Kidney (tissue), 14 donors: ENCODE data around the gene OPRL1. TPM values are rescaled to one million over a fixed set of nuclear protein-coding genes. Genes with fewer than 3 reads are reported as not detected.

ENCODE experiments used
- DNase-seq, 5 donors: peaks; one replicate each; pipeline ENCODE4 v3.0.0-alpha.2; 2013 to 2020
- FAIRE-seq: peaks from 2 replicates; lab custom pipeline; 2012; peaks lifted over from hg19 to GRCh38; lab: Jason Lieb, UNC
- H3K27ac ChIP-seq, 2 donors: one replicate each; pipeline ENCODE4 v1.7.0; 2013; ENCODE audit warnings: low read depth in 2 of 2, low read length in 2 of 2, inconsistent platforms in 1 of 2
- H3K27me3 ChIP-seq: one replicate; pipeline ENCODE4 v1.7.1; 2013; ENCODE audit warnings: low read length, inconsistent platforms; ENCODE audit not compliant: control insufficient read depth, insufficient read depth
- H3K36me3 ChIP-seq, 3 donors: one replicate each; pipeline versions ENCODE4 v1.7.0 to v1.7.1; 2013; ENCODE audit warnings: low read length in 3 of 3, control low read depth in 1 of 3, inconsistent platforms in 1 of 3; ENCODE audit not compliant: insufficient read depth in 3 of 3, control insufficient read depth in 2 of 3
- H3K4me1 ChIP-seq, 3 donors: one replicate each; pipeline versions ENCODE4 v1.7.0 to v1.7.1; 2013; ENCODE audit warnings: low read length in 3 of 3, inconsistent platforms in 1 of 3, low read depth in 1 of 3; ENCODE audit not compliant: control insufficient read depth in 2 of 3, insufficient read depth in 2 of 3
- H3K4me3 ChIP-seq, 3 donors: one replicate each; pipeline versions ENCODE4 v1.7.0 to v1.8.1; 2013; ENCODE audit warnings: low read length in 3 of 3, control low read depth in 1 of 3, inconsistent platforms in 1 of 3
- H3K9ac ChIP-seq, 3 donors: one replicate each; pipeline versions ENCODE4 v1.7.0 to v1.7.1; 2013; ENCODE audit warnings: low read length in 3 of 3, control low read depth in 1 of 3, inconsistent platforms in 1 of 3
- H3K9me3 ChIP-seq, 3 donors: one replicate each; pipeline versions ENCODE4 v1.7.0 to v1.7.1; 2013; ENCODE audit warnings: low read length in 3 of 3, control low read depth in 1 of 3, inconsistent platforms in 1 of 3; ENCODE audit not compliant: control insufficient read depth in 2 of 3, insufficient read depth in 1 of 3
- CTCF ChIP-seq: IDR thresholded peaks from 3 replicates; pipeline ENCODE4 v1.5.1; 2012; ENCODE audit warnings: mild to moderate bottlenecking, moderate library complexity, borderline replicate concordance; ENCODE audit not compliant: insufficient read depth; ENCODE audit errors: extremely low read depth
- intact Hi-C: fragments of 100-400 bp; cut with DNase I; formaldehyde crosslinking; loops from one replicate; pipeline ENCODE4 v1.11.1; 2022
- microRNA-seq: library from miRNA; unstranded; fragments of <30 nt; microRNA quantifications from one replicate; pipeline ENCODE4 v1.2.0, GENCODE V29; 2020
- polyA plus RNA-seq: library from polyadenylated mRNA; stranded (reverse); fragments of 350-450 nt; fragmentation: Illumina TruSeq; extraction: RNeasy Lipid Tissue Mini Kit (QIAGEN cat#74804); gene quantifications from one replicate; pipeline ENCODE4 v1.2.3, GENCODE V29; 2014; ENCODE audit warnings: low read depth, low replicate concordance; ENCODE audit not compliant: insufficient read depth
- total RNA-seq: library from RNA; stranded (reverse); fragmentation: NEBNext Ultra II Directional; extraction: Animal tissue kit (Norgen Biotek cat#: 25700); gene quantifications from one replicate; pipeline ENCODE4 v1.2.1, GENCODE V29; 2021
- donor health status: control.
- donor health status: control.
- donor health status: control.
- donor health status: control.
- donor health status: control.
- donor health status: DM: yes; HTN: yes; CAD: no.
- donor health status: Normal renal cell carcinoma (clear cell type).

The OPRL1 gene
- total and polyA plus RNA-seq, 2 donors from 2014 or later = 0.39 to 1.2 TPM

GRCh38 chr20:64149141-64149540 lies 69.3 kb downstream of the OPRL1 start:
- Histone ChIP-seq H3K36me3 (no peaks in the 10 kb centered on the region), H3K9me3 (no peaks in the 10 kb centered on the region), H3K27me3 (no peaks in the 10 kb centered on the region), H3K27ac (no peak overlapping the region), H3K9ac (no peak overlapping the region), H3K4me3 (no peak overlapping the region), H3K4me1 (no peaks in the 10 kb centered on the region)
- DNase-seq = peak in 1 of 5 donors; percentile 30
- intact Hi-C loops = no loop called here
- TF ChIP-seq CTCF = no peak
- no peak for FAIRE-seq

DNA sequence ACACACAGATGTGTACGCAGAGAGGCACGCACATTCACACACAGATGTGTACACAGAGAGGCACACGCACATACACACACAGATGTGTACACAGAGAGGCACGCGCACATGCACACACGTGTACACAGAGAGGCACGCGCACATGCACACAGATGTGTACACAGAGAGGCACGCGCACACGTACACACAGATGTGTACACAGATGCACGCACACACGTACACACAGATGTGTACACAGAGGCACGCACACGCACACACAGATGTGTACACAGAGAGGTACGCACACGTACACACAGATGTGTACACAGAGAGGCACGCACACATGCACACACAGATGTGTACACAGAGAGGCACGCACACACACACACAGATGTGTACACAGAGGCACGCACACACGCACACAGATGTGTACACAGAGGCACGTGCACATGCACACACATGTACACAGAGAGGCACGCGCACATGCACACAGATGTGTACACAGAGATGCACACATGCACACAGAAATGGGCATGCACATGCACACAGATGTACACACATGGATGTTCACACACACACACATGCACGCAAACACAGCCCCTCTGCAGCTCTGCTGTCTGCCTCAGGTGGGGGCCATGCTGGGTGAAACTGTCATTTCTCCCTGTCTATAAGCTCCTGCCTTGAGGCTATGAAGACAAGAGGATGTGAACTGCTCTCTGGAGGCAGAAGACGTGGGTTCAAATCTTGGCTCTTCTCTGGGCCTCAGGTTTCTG lies 70.1 kb downstream of the OPRL1 start:
- H3K4me1 ChIP-seq = no peaks in the 10 kb centered on the region
- no peak for FAIRE-seq
- no peaks in the 10 kb centered on the region for H3K27me3 ChIP-seq
- no peak overlapping the region for H3K9ac ChIP-seq
- H3K9me3 ChIP-seq = no peaks in the 10 kb centered on the region
- intact Hi-C loops = no loop called here
- DNase-seq = no peak
- no peak overlapping the region for H3K27ac ChIP-seq
- no peak overlapping the region for H3K4me3 ChIP-seq
- H3K36me3 ChIP-seq = no peaks in the 10 kb centered on the region
- TF ChIP-seq CTCF = no peak

Small RNA genes lying within 50 kb of the gene (microRNA-seq; reads per million reads assigned to microRNA genes)
- not detected for gene MIR6813

Other genes starting within 250 kb of the OPRL1 start
- 24.0 TPM for gene ZBTB46, start 248.8 kb upstream of the OPRL1 start, total RNA-seq
- 4.5 TPM for gene ZBTB46, start 248.8 kb upstream of the OPRL1 start, polyA plus RNA-seq
- not detected for gene ABHD16B, start 218.6 kb upstream of the OPRL1 start, total RNA-seq
- gene ABHD16B, start 218.6 kb upstream of the OPRL1 start, polyA plus RNA-seq = not detected
- 78.0 TPM for gene TPD52L2, start 214.8 kb upstream of the OPRL1 start, total RNA-seq
- 73.1 TPM for gene TPD52L2, start 214.8 kb upstream of the OPRL1 start, polyA plus RNA-seq
- gene DNAJC5, start 185.0 kb upstream of the OPRL1 start, total RNA-seq = 52.3 TPM
- gene DNAJC5, start 185.0 kb upstream of the OPRL1 start, polyA plus RNA-seq = 24.4 TPM
- gene UCKL1, start 123.7 kb upstream of the OPRL1 start, total RNA-seq = 39.8 TPM
- gene UCKL1, start 123.7 kb upstream of the OPRL1 start, polyA plus RNA-seq = 39.3 TPM
- gene ZNF512B, start 110.2 kb upstream of the OPRL1 start, total RNA-seq = 19.2 TPM
- 8.6 TPM for gene ZNF512B, start 110.2 kb upstream of the OPRL1 start, polyA plus RNA-seq
- 7.9 TPM for gene SAMD10, start 100.4 kb upstream of the OPRL1 start, total RNA-seq
- 8.5 TPM for gene SAMD10, start 100.4 kb upstream of the OPRL1 start, polyA plus RNA-seq
- gene PRPF6, start 99.0 kb upstream of the OPRL1 start, total RNA-seq = 73.3 TPM
- 51.3 TPM for gene PRPF6, start 99.0 kb upstream of the OPRL1 start, polyA plus RNA-seq
- gene C20orf204, start 43.9 kb upstream of the OPRL1 start, total RNA-seq = 2.4 TPM
- 0.75 TPM for gene C20orf204, start 43.9 kb upstream of the OPRL1 start, polyA plus RNA-seq
- 56.7 TPM for gene SOX18, start 30.4 kb upstream of the OPRL1 start, total RNA-seq
- gene SOX18, start 30.4 kb upstream of the OPRL1 start, polyA plus RNA-seq = 36.5 TPM
- gene TCEA2, start 16.9 kb upstream of the OPRL1 start, total RNA-seq = 53.8 TPM
- gene TCEA2, start 16.9 kb upstream of the OPRL1 start, polyA plus RNA-seq = 90.9 TPM
- gene RGS19, start 564 bp upstream of the OPRL1 start, total RNA-seq = 20.2 TPM
- gene RGS19, start 564 bp upstream of the OPRL1 start, polyA plus RNA-seq = 6.8 TPM
- gene LKAAEAR1, start 4.3 kb downstream of the OPRL1 start, total RNA-seq = 0.31 TPM
- not detected for gene LKAAEAR1, start 4.3 kb downstream of the OPRL1 start, polyA plus RNA-seq
- not detected for gene NPBWR2, start 27.5 kb downstream of the OPRL1 start, total RNA-seq
- not detected for gene NPBWR2, start 27.5 kb downstream of the OPRL1 start, polyA plus RNA-seq
- gene MYT1, start 84.4 kb downstream of the OPRL1 start, total RNA-seq = not detected
- not detected for gene MYT1, start 84.4 kb downstream of the OPRL1 start, polyA plus RNA-seq
- 53.8 TPM for gene PCMTD2, start 175.7 kb downstream of the OPRL1 start, total RNA-seq
- 25.0 TPM for gene PCMTD2, start 175.7 kb downstream of the OPRL1 start, polyA plus RNA-seq